Erythroblast (primary cell): ENCODE data around the gene GHRL.

Experiments
- GATA1 ChIP-seq: IDR thresholded peaks from 2 replicates; pipeline ENCODE4 v1.6.1; 2011; ENCODE audit warnings: low read depth, mild to moderate bottlenecking, control low read depth, low read length, moderate library complexity
- POLR2A ChIP-seq: IDR thresholded peaks from 2 replicates; pipeline ENCODE4 v1.6.1; 2011; ENCODE audit warnings: mild to moderate bottlenecking, low read length

DNA sequence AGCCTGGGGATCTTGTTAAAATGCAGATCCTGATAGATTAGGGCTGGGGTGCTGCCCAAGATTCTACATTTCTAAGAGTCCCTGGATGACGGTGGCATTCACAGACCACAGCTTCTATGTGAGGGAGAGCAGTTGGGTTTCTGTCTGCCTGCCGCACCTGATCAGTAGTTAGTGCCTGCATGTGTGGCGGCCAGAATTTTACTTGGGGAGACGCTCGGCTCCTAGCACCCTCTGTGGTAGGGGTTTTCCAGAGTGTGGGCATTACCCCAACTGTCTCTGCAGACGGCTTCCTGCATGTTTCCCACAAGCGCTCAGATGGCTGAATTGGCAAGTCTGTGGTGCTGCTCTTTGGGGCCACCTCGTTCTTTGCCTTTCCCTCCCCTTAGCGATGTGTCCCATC lies 8.3 kb downstream of the GHRL start:
- TF ChIP-seq GATA1, result no peak
- TF ChIP-seq POLR2A, result no peak
